ENCODE data around the gene CA4.
"Not testable (repeated sequence)": the region's sequence is repeated elsewhere in the genome, so short reads cannot be mapped to it uniquely, and the experiment has no call there.

CA4 gene

DNA sequence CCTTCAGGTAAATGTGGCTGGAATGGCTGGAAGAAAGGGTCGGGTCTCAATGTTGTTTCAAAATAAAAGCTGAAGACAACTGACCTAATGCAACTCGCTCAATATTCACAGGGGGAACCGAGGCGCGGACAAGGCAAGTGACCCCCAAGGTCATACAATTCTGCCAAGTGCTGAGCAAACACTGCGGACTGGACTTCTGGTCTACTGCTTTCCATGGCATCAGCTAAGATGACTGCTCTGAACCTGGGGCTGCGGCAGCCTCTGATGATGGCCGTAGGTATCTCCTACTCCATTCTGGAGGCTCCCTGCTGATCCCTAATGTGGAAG lies 21.9 kb downstream of the CA4 start:
- no peak for DNase-seq

GRCh38 chr17:60173304-60173819 lies 23.6 kb downstream of the CA4 start:
- no peak for DNase-seq

- no peak for DNase-seq
Measured at GRCh38 chr17:60174035-60174434, 24.3 kb downstream of the CA4 start.

DNA sequence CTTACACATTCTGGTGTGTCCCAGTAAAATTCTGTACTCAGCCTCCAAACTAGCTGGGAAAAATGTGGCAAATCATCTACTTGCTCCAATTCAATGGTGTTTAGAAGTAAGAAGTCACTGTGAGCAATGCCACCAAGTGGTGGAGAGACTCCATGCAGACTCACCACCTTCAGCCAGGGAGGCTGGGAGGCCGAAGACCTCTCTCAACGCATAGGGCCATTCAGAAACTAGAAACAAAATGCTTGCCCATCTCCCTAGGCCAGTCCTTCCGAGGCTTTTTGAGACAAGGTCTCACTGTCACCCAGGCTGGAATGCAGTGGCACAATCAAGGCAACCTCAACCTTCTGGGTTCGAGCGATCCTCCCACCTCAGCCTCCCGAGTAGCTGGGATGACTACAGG lies 25.0 kb downstream of the CA4 start:
- not testable (repeated sequence) for DNase-seq

GRCh38 chr17:60176763-60177162 lies 27.0 kb downstream of the CA4 start:
- DNase-seq: not testable (repeated sequence)

- DNase-seq: not testable (repeated sequence)
Measured at GRCh38 chr17:60178180-60178579, 28.4 kb downstream of the CA4 start.

DNA sequence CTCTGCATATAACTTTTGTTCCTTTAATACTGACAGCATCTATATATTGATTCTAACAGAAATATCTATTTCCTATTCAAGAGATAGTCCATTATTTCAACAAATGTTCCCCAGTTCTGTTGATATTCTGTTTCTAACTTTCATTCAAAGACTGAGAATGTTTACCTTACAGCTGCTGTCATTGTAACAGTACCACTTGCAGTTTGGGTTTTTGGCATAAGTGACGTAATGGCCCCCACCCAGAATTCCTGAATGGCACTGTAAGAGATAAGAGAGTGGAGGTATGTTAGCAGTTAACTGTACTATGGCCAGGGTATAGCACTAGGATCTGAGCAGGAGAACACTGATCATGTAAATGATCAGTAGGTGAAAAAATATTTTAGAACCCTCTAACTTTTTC lies 30.6 kb downstream of the CA4 start:
- DNase-seq: not testable (repeated sequence)

GRCh38 chr17:60186372-60186771 lies 36.6 kb downstream of the CA4 start:
- not testable (repeated sequence) for DNase-seq

- DNase-seq: not testable (repeated sequence)
Measured at GRCh38 chr17:60186846-60187745, 37.3 kb downstream of the CA4 start.

DNA sequence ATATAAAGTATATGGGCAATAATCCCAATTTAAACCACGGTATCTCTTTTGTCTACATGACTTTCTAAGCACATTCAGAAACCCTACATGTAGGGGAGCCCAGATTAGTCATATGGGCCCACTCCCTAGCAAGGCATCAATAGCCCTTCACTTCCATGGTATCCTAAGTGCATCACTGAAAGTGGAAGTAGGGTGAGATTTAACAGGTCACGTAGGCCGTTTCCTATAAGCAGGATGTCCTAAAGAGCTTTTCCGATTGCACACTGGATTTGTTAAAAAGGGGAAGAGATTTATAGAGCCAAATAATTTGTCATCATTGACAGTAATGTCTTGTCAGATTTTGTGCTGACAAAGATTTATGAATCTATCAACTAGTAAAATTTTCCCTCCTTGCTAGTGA lies 39.0 kb downstream of the CA4 start:
- no peak for DNase-seq

GRCh38 chr17:60190032-60190431 lies 40.3 kb downstream of the CA4 start:
- not testable (repeated sequence) for DNase-seq

- DNase-seq: not testable (repeated sequence)
Measured at GRCh38 chr17:60193032-60193431, 43.3 kb downstream of the CA4 start.

GRCh38 chr17:60193482-60193881 lies 43.7 kb downstream of the CA4 start:
- no peak for DNase-seq

DNA sequence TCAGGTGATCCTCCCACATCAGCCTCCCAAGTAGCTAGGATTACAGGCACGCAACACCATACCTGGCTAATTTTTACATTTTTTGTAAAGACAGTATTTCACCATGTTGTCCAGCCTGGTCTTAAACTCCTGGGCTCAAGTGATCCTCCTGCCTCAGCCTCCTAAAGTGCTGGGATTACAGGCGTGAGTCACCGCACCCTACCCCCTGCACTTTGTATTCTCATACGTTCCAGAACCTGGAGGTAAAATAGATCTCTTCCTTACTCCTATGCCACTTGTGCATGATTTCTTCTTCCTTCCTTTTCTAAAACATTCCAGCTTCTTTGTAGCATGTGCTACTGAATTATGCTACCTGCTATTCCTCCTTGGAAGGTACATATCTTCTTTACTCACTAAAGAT lies 44.4 kb downstream of the CA4 start:
- DNase-seq: not testable (repeated sequence)

GRCh38 chr17:60198630-60199029 lies 48.9 kb downstream of the CA4 start:
- not testable (repeated sequence) for DNase-seq

DNA sequence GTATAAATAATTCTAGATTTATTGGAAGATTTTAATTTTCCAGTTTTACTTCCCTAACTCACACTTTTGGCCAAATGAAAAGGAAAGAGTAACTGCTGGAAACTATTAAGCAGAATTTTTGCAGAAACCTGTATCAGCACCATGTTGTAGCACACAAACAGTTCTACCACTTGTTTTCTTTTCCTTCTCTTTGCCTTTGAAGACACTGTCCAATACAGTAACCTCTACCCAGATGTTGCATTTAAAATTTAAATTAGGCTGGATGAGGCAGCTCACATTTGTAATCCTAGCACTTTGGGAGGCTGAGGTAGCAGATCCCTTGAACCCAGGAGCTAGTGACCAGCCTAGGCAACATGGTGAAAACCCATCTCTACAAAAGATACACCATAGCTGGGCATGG lies 56.0 kb downstream of the CA4 start:
- not testable (repeated sequence) for DNase-seq

DNA sequence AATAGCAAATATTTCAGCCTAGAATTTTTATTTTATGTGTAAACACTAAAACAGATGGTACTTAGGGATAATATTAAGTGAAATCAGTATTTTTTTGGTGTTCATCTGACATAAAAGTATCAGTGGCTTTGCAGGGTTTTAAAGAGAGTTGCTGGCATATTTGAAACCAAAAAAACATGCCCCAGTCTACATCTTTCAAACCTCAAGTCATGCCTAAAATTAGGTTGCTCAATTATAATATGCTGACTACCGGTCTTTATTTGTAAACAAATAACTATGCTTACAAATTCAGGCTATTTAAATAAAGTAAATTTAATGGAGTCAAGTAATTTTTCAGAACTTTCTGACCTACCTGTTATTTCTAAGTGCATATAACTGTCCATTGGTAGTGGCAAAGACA lies 58.5 kb downstream of the CA4 start:
- not testable (repeated sequence) for DNase-seq
